GM21390 (cell line): ENCODE data around the gene SLC2A13.
A peak's percentile ranks its signal among the peaks of the same experiment; 100 is the strongest.

ENCODE experiments used
- ATAC-seq: cut with Tn5 transposase; IDR thresholded peaks from one replicate; pipeline ENCODE4 v1.9.1; 2021; ENCODE audit not compliant: unreplicated experiment

Gene SLC2A13

GRCh38 chr12:40105515-40106201 is at the start of gene SLC2A13:
Gene SLC2A13 (minus strand): TSS chr12:40106081. CDS start chr12:40105808, 273 bp downstream.
- ATAC-seq: peak; percentile 78

- ATAC-seq: no peak
Observed at GRCh38 chr12:40154381-40154780, 48.5 kb upstream of the SLC2A13 start.

- no peak for ATAC-seq
Observed at GRCh38 chr12:40153432-40153831, 47.6 kb upstream of the SLC2A13 start.

GRCh38 chr12:40152783-40153383 is 47.0 kb upstream of the SLC2A13 start:
- no peak for ATAC-seq

GRCh38 chr12:40149673-40150260 is 43.9 kb upstream of the SLC2A13 start:
- ATAC-seq: no peak

GRCh38 chr12:40146800-40147797 is 41.2 kb upstream of the SLC2A13 start:
- no peak for ATAC-seq

GRCh38 chr12:40145896-40146295 is 40.0 kb upstream of the SLC2A13 start:
- no peak for ATAC-seq

- no peak for ATAC-seq
Observed at GRCh38 chr12:40144023-40144422, 38.1 kb upstream of the SLC2A13 start.

GRCh38 chr12:40142001-40142744 is 36.3 kb upstream of the SLC2A13 start:
- no peak for ATAC-seq

GRCh38 chr12:40138526-40138925 is 32.6 kb upstream of the SLC2A13 start:
- ATAC-seq: no peak

GRCh38 chr12:40137252-40137651 is 31.4 kb upstream of the SLC2A13 start:
- ATAC-seq: peak; percentile 84

GRCh38 chr12:40127408-40127807 is 21.5 kb upstream of the SLC2A13 start:
- no peak for ATAC-seq

GRCh38 chr12:40123496-40123895 is 17.6 kb upstream of the SLC2A13 start:
- no peak for ATAC-seq

- ATAC-seq: no peak
Observed at GRCh38 chr12:40122842-40123241, 17.0 kb upstream of the SLC2A13 start.

- ATAC-seq: peak; percentile 93
Observed at GRCh38 chr12:40117818-40118217, 11.9 kb upstream of the SLC2A13 start.

- ATAC-seq: no peak
Observed at GRCh38 chr12:40110586-40110985, 4.7 kb upstream of the SLC2A13 start.

GRCh38 chr12:40107803-40108620 is 2.1 kb upstream of the SLC2A13 start:
- ATAC-seq: no peak

- ATAC-seq: peak; percentile 33
Observed at GRCh38 chr12:40107098-40107802, 1.4 kb upstream of the SLC2A13 start.

GRCh38 chr12:40106655-40107054 is 774 bp upstream of the SLC2A13 start:
- ATAC-seq: no peak
